GM18507 (cell line): Measurements from ENCODE around the gene KIAA0825.
"Not testable (repeated sequence)": the region's sequence is repeated elsewhere in the genome, so short reads cannot be mapped to it uniquely, and the experiment has no call there.

ENCODE experiments used
- DNase-seq: peaks from one replicate; pipeline ENCODE4 v3.0.0; 2011; ENCODE audit warnings: low read depth; ENCODE audit not compliant: insufficient read length; ENCODE audit errors: extremely low spot score
- FAIRE-seq: peaks from 2 replicates; lab custom pipeline; 2011; peaks lifted over from hg19 to GRCh38; lab: Jason Lieb, UNC

Gene KIAA0825

GRCh38 chr5:94218374-94218773 is 400.0 kb downstream of the KIAA0825 start:
- DNase-seq (no peak), FAIRE-seq (no peak)

GRCh38 chr5:94217745-94218144 is 400.7 kb downstream of the KIAA0825 start:
- DNase-seq (no peak), FAIRE-seq (no peak)

- no peak for FAIRE-seq
- DNase-seq: no peak
Measured at GRCh38 chr5:94217216-94217615, 401.2 kb downstream of the KIAA0825 start.

DNA sequence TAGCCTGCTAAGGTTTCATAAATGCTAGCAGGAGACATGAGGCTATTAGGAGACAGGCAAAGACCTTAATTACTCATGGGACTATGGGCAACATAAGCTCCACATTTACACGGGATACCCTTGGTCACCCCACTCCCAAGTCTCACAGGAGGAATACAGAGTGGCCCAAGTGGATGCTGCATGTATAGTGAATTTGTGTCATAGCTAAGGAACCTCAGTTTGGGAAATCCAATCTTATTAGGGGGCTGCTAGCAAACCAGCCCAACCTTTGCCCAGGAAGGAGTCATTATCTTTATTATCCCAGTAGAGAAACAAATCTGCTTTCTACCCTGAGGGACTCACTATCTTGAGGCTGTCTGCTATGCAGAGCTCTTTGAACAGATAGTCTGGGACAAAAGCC is 405.9 kb downstream of the KIAA0825 start:
- FAIRE-seq (no peak), DNase-seq (no peak)

GRCh38 chr5:94209774-94210355 is 408.5 kb downstream of the KIAA0825 start:
- DNase-seq: no peak
- FAIRE-seq: no peak

- DNase-seq (no peak), FAIRE-seq (no peak)
Measured at GRCh38 chr5:94209272-94209671, 409.1 kb downstream of the KIAA0825 start.

- DNase-seq (no peak), FAIRE-seq (no peak)
Measured at GRCh38 chr5:94199566-94199965, 418.8 kb downstream of the KIAA0825 start.

GRCh38 chr5:94197970-94198369 is 420.4 kb downstream of the KIAA0825 start:
- no peak for DNase-seq
- FAIRE-seq: no peak

DNA sequence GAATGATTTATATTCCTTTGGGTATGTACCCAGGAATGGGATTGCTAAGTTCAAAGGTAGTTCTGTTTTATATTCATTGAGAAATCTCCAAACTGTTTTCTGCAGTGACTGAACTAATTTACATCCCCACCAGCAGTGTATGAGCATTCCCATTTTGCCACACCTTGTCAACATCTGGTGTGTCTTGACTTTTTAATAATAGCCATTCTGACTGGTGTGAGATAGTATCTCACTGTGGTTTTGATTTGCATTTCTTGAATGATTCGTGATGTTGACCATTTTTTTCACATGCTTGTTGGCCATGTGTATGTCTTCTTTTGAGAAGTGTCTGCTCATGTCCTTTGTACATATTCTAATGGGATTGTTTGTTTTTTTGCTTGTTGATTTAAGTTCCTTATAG is 421.5 kb downstream of the KIAA0825 start:
- no peak for DNase-seq

GRCh38 chr5:94192658-94193391 is 425.6 kb downstream of the KIAA0825 start:
- FAIRE-seq (no peak), DNase-seq (no peak)

More for the DNA sequence above, 421.5 kb downstream of the KIAA0825 start:
- FAIRE-seq: no peak

- no peak for FAIRE-seq
Measured at GRCh38 chr5:94191604-94192003, 426.8 kb downstream of the KIAA0825 start.

GRCh38 chr5:94188725-94189124 is 429.7 kb downstream of the KIAA0825 start:
- FAIRE-seq (no peak), DNase-seq (no peak)

More at GRCh38 chr5:94191604-94192003, 426.8 kb downstream of the KIAA0825 start:
- DNase-seq: no peak

DNA sequence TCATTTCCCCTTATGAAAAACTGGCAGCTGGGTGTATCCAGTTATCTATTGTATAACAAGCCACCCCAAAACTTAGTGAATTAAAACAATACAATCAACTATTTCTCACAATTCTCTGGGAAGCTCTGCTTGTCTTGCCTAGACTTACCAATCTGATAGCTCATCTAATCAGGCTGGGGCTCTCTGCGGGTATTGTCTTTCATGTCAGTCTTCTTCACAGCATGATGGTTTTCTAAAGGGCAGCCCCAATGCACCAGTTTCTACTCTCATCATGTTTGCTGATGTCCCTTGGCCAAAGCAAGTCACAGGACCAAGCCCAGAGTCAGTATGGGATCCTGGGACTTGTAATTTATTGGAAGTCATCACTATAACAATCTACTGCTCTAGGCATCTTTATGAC is 433.5 kb downstream of the KIAA0825 start:
- FAIRE-seq: no peak

GRCh38 chr5:94181895-94182294 is 436.5 kb downstream of the KIAA0825 start:
- no peak for FAIRE-seq
- DNase-seq: no peak

More for the DNA sequence above, 433.5 kb downstream of the KIAA0825 start:
- no peak for DNase-seq

GRCh38 chr5:94180761-94181160 is 437.6 kb downstream of the KIAA0825 start:
- no peak for DNase-seq
- FAIRE-seq: no peak

DNA sequence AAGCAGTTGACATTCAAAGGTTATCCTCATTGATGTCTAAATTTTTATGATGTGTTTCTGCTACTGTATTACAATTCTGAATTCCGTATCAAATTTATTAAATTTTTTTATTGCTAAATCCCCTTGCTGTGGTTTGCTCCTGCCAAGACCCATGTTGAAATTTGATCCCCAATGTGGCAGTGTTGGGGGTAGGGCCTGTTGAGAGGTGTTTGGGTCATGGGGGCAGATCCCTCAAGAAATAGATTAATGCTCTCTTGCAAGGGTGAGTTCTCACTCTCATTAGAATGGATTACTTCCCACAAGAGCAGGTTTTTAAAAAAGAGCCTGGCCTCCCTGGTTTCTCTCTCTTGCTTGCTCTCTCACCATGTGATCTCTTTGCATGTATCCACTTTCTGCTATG is 442.5 kb downstream of the KIAA0825 start:
- no peak for FAIRE-seq
- no peak for DNase-seq

DNA sequence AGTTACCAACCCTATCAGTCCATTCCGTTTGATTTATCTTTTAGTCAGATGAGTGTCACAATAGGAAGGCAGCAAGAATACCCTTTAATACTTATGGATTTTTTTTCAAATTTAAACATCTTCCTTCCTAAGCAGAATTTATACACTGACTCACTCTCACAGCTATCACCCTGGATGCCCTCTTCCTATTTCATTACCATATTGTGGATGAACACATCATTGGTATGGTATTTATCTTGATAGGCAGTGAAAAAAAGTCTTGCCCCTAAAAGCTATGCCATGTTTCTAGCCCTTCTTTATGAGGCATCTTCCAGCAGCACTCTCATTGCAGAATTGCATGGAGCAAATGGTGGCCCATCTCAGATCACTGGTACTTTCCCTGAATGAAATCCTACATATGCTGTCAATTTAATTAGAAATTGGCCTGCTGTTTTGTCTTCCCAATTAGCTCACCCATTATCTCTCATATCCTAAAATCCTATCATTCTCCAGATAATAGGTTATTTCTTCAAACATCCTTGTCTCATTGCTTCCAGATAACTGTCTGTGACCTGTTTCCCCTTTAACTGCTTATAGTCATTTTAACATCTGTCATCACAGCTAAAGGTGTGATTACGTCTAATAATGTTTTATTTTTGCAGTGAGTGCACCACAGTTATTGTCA is 443.5 kb downstream of the KIAA0825 start:
- FAIRE-seq (no peak), DNase-seq (no peak)

DNA sequence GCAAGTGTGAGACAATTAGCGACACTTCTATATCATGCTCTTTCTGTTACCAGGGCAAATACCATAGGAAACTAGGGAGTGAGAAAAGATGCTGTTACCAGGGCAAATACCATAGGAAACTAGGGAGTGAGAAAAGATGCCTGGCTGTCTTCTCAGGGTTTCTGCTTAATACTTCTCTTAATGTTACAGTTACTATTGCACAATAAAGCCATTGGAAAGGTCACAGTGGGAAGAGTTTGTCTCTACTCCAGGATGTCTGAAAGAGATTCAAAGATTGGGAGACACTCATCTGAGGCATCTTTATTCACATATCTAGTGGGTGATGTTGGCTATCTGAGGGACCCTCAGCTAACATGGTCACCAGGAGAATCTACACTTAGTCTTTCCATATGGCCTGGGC is 445.3 kb downstream of the KIAA0825 start:
- FAIRE-seq (no peak), DNase-seq (no peak)

GRCh38 chr5:94171070-94171469 is 447.3 kb downstream of the KIAA0825 start:
- not testable (repeated sequence) for DNase-seq, FAIRE-seq

GRCh38 chr5:94170158-94170557 is 448.2 kb downstream of the KIAA0825 start:
- not testable (repeated sequence) for DNase-seq, FAIRE-seq

- FAIRE-seq: no peak
- DNase-seq: no peak
Measured at GRCh38 chr5:94168151-94168550, 450.3 kb downstream of the KIAA0825 start.
